Thymus (tissue), 11 donors: ENCODE data around the gene TNFAIP8L1. TPM values are rescaled to one million over a fixed set of nuclear protein-coding genes. Genes with fewer than 3 reads are reported as not detected.

ENCODE experiments used
- DNase-seq, 9 donors: peaks; one replicate each; pipeline ENCODE4 v3.0.0-alpha.2; 2013; ENCODE audit warnings: low spot score in 9 of 9, low read depth in 6 of 9, missing footprints in 1 of 9
- H3K27ac ChIP-seq, 2 donors: one replicate each; pipeline ENCODE4 v1.5.1; 2013; ENCODE audit warnings: control low read depth in 1 of 2, low read depth in 1 of 2, low read length in 1 of 2, mild to moderate bottlenecking in 1 of 2, moderate library complexity in 1 of 2
- H3K27me3 ChIP-seq, 2 donors: one replicate each; pipeline ENCODE4 v1.5.1; 2013; ENCODE audit warnings: low read length in 1 of 2; ENCODE audit not compliant: control insufficient read depth in 2 of 2, insufficient read depth in 1 of 2
- H3K36me3 ChIP-seq, 2 donors: one replicate each; pipeline ENCODE4 v1.5.1; 2013; ENCODE audit warnings: low read length in 1 of 2, mild to moderate bottlenecking in 1 of 2, moderate library complexity in 1 of 2; ENCODE audit not compliant: control insufficient read depth in 2 of 2, insufficient read depth in 2 of 2
- H3K4me1 ChIP-seq, 2 donors: one replicate each; pipeline ENCODE4 v1.5.1; 2013; ENCODE audit warnings: low read length in 2 of 2; ENCODE audit not compliant: control insufficient read depth in 2 of 2, insufficient read depth in 2 of 2
- H3K4me3 ChIP-seq, 2 donors: one replicate each; pipeline ENCODE4 v1.5.1; 2013; ENCODE audit warnings: low read length in 2 of 2, control low read depth in 1 of 2, mild to moderate bottlenecking in 1 of 2
- H3K9me3 ChIP-seq, 2 donors: one replicate each; pipeline ENCODE4 v1.5.1; 2013; ENCODE audit warnings: low read length in 1 of 2, mild to moderate bottlenecking in 1 of 2; ENCODE audit not compliant: control insufficient read depth in 2 of 2, insufficient read depth in 1 of 2
- WGBS: extraction: QIAGEN DNeasy Blood & Tissue Kit; methylation state at CpG from one replicate; pipeline ENCODE4 v1.1.7; 2013; 5-methylcytosine and 5-hydroxymethylcytosine counted together
- polyA plus RNA-seq: library from polyadenylated mRNA; stranded (reverse); fragments of 200-250 nt; gene quantifications from one replicate; pipeline ENCODE4 v1.2.3, GENCODE V29; 2013
- total RNA-seq: library from RNA; stranded (reverse); fragments of 120-200 nt; gene quantifications from one replicate; pipeline ENCODE4 v1.2.4, GENCODE V29; 2013
- donor health status: healthy.

Gene TNFAIP8L1
- total and polyA plus RNA-seq, 2 donors: 5.1 to 6.9 TPM

DNA sequence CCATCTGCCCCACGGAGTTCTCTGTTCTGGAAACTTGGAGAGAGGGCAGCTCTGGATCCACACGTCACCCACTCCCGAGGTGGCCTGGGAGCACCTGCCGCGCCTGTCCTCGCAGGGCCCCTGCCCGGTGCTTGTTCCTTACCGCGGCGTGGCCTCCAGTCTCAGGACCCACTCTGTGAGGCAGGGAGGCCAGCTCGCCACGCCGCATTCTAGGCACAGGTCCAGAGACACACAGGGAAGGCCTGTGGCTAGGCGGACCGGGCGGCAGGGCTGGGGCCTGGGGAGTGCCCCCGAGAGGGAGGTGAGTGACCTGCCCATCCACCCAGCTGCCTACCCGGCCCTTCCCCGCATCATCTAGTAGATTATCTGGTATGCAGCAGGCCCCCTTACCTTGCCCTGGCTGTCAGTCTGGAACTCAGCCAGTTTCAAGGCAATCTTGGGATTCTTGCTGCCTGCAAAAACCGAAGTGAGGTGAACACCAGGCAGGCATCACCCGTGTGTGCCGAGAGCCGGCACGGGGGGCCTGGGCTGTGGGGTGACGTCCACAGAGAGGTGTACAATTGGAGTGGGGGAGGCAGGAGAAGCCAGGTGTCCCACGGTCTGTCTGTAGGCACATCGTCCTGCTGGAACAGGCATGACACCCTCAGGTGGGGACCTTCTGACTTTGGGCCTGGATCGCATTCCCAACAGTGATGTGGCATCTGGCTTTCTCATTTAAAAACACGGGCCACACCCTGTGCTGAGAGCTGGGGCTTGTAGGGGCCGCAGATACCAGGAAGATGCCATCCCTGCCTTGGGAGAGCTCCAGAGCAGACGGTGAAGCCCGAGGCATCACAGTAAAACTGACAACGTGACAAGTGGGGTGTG, 60.7 kb downstream of the TNFAIP8L1 start:
- Histone ChIP-seq H3K27ac (no peak overlapping the region), H3K27me3 (no peaks in the 10 kb centered on the region), H3K4me3 (no peak overlapping the region), H3K9me3 (no peaks in the 10 kb centered on the region), H3K36me3 (peaks cover 83 to 89% of the 10 kb centered on the region in 2 donors), H3K4me1 (no peaks in the 10 kb centered on the region)
- DNase-seq: no peak
- 97% methylated on average over 33 of the region's 33 CpGs for WGBS

- no peaks in the 10 kb centered on the region for H3K4me1 ChIP-seq
- peaks cover 79 to 88% of the 10 kb centered on the region in 2 donors for H3K36me3 ChIP-seq
- no peak for DNase-seq
- 97% methylated on average over 11 of the region's 11 CpGs for WGBS
- H3K27me3 ChIP-seq: no peaks in the 10 kb centered on the region
- no peaks in the 10 kb centered on the region for H3K9me3 ChIP-seq
- no peak overlapping the region for H3K27ac ChIP-seq
- no peak overlapping the region for H3K4me3 ChIP-seq
Observed at GRCh38 chr19:4700693-4700970, 61.3 kb downstream of the TNFAIP8L1 start.

DNA sequence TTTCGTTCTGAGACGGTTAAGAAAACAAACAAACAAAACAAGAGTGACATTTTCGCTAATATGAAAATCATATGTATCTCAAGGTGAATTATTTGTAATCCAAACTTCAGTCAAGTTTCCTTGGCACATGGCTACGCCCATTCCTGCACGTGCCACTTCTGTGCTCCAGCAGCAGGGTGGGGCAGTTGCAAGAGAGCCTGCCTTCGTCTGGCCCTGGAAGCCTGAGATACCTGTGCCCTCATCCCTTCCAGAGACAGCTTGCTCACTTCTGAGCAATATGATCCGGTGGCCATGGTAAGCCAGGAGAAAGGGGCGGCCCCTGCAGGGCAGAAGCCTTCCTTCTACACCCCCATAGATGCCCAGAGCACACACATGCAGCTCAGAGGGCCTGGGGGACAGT, 62.2 kb downstream of the TNFAIP8L1 start:
- Histone ChIP-seq H3K9me3 (no peaks in the 10 kb centered on the region), H3K27ac (no peak overlapping the region), H3K27me3 (no peaks in the 10 kb centered on the region), H3K36me3 (peaks cover 78 to 86% of the 10 kb centered on the region in 2 donors), H3K4me3 (no peak overlapping the region), H3K4me1 (no peaks in the 10 kb centered on the region)
- 98% methylated on average over 8 of the region's 8 CpGs for WGBS
- no peak for DNase-seq

DNA sequence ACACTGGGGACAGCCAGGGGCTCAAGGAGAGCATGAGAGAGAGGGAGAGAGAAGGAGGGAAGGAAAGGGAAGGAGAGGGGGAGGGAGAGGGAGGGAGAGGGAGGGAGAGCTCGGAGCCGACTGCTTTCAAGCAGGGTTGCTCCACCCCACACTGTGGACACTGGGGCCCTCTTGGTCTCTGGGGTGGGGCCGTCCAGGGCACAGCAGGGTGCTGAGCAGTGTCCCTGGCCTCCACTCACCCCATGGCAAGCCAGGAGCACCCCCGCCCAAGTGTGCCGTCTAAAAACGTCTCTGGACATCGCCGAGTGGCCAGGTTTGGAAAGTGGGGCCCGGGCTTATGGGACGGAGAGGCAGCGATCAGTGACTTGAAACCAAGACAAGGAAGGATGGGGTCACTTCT, 63.4 kb downstream of the TNFAIP8L1 start:
- H3K27me3 ChIP-seq: no peaks in the 10 kb centered on the region
- H3K36me3 ChIP-seq: peaks cover 67 to 78% of the 10 kb centered on the region in 2 donors
- WGBS: 98% methylated on average over 11 of the region's 11 CpGs
- H3K4me3 ChIP-seq: no peak overlapping the region
- no peak for DNase-seq
- H3K9me3 ChIP-seq: no peaks in the 10 kb centered on the region
- H3K4me1 ChIP-seq: no peaks in the 10 kb centered on the region
- no peak overlapping the region for H3K27ac ChIP-seq

GRCh38 chr19:4703671-4704316, 64.5 kb downstream of the TNFAIP8L1 start:
- no peak for DNase-seq
- no peaks in the 10 kb centered on the region for H3K4me1 ChIP-seq
- H3K36me3 ChIP-seq: peaks cover 62 to 69% of the 10 kb centered on the region in 2 donors
- WGBS: 98% methylated on average over 28 of the region's 28 CpGs
- H3K9me3 ChIP-seq: no peaks in the 10 kb centered on the region
- no peak overlapping the region for H3K4me3 ChIP-seq
- H3K27ac ChIP-seq: no peak overlapping the region
- H3K27me3 ChIP-seq: no peaks in the 10 kb centered on the region

GRCh38 chr19:4704317-4704673, 65.0 kb downstream of the TNFAIP8L1 start:
- Histone ChIP-seq H3K4me3 (no peak overlapping the region), H3K27ac (no peak overlapping the region), H3K27me3 (no peaks in the 10 kb centered on the region), H3K9me3 (no peaks in the 10 kb centered on the region), H3K4me1 (no peaks in the 10 kb centered on the region), H3K36me3 (peaks cover 65 to 67% of the 10 kb centered on the region in 2 donors)
- no peak for DNase-seq
- 98% methylated on average over 9 of the region's 9 CpGs for WGBS

Other genes with a start within 250 kb of the TNFAIP8L1 start
- 15.4 TPM for gene SH3GL1, start 239.0 kb upstream of the TNFAIP8L1 start, total RNA-seq
- gene SH3GL1, start 239.0 kb upstream of the TNFAIP8L1 start, polyA plus RNA-seq: 40.6 TPM
- 19.5 TPM for gene CHAF1A, start 236.9 kb upstream of the TNFAIP8L1 start, total RNA-seq
- 3.5 TPM for gene CHAF1A, start 236.9 kb upstream of the TNFAIP8L1 start, polyA plus RNA-seq
- 45.1 TPM for gene UBXN6, start 181.7 kb upstream of the TNFAIP8L1 start, total RNA-seq
- 126 TPM for gene UBXN6, start 181.7 kb upstream of the TNFAIP8L1 start, polyA plus RNA-seq
- gene HDGFL2, start 167.2 kb upstream of the TNFAIP8L1 start, total RNA-seq: 26.2 TPM
- 36.9 TPM for gene HDGFL2, start 167.2 kb upstream of the TNFAIP8L1 start, polyA plus RNA-seq
- gene PLIN4, start 121.0 kb upstream of the TNFAIP8L1 start, total RNA-seq: 0.19 TPM
- 2.3 TPM for gene PLIN4, start 121.0 kb upstream of the TNFAIP8L1 start, polyA plus RNA-seq
- gene PLIN5, start 104.3 kb upstream of the TNFAIP8L1 start, total RNA-seq: 1.2 TPM
- gene PLIN5, start 104.3 kb upstream of the TNFAIP8L1 start, polyA plus RNA-seq: 12.3 TPM
- gene LRG1, start 99.5 kb upstream of the TNFAIP8L1 start, total RNA-seq: 0.52 TPM
- 2.1 TPM for gene LRG1, start 99.5 kb upstream of the TNFAIP8L1 start, polyA plus RNA-seq
- gene SEMA6B, start 79.8 kb upstream of the TNFAIP8L1 start, total RNA-seq: 0.85 TPM
- gene SEMA6B, start 79.8 kb upstream of the TNFAIP8L1 start, polyA plus RNA-seq: 4.7 TPM
- 41.9 TPM for gene MYDGF, start 30.8 kb downstream of the TNFAIP8L1 start, total RNA-seq
- 53.5 TPM for gene MYDGF, start 30.8 kb downstream of the TNFAIP8L1 start, polyA plus RNA-seq
- 13.4 TPM for gene DPP9, start 84.3 kb downstream of the TNFAIP8L1 start, total RNA-seq
- gene DPP9, start 84.3 kb downstream of the TNFAIP8L1 start, polyA plus RNA-seq: 37.9 TPM
- gene FEM1A, start 152.2 kb downstream of the TNFAIP8L1 start, total RNA-seq: 9.1 TPM
- gene FEM1A, start 152.2 kb downstream of the TNFAIP8L1 start, polyA plus RNA-seq: 5.5 TPM
- gene TICAM1, start 192.2 kb downstream of the TNFAIP8L1 start, total RNA-seq: 0.66 TPM
- gene TICAM1, start 192.2 kb downstream of the TNFAIP8L1 start, polyA plus RNA-seq: 4.7 TPM
- gene PLIN3, start 228.2 kb downstream of the TNFAIP8L1 start, total RNA-seq: 31.0 TPM
- 45.8 TPM for gene PLIN3, start 228.2 kb downstream of the TNFAIP8L1 start, polyA plus RNA-seq